Gastroesophageal sphincter (tissue), 4 donors: ENCODE results near the gene PCDHGA7. TPM values are rescaled to one million over a fixed set of nuclear protein-coding genes. Genes with fewer than 3 reads are reported as not detected.
"Not testable (repeated sequence)": the region's sequence is repeated elsewhere in the genome, so short reads cannot be mapped to it uniquely, and the experiment has no call there.

Source experiments
- ATAC-seq: fragments of 150-250 bp; one replicate; pipeline ENCODE4 v1.9.1; 2016; ENCODE audit warnings: mild to moderate bottlenecking, moderate library complexity
- H3K27ac ChIP-seq, 4 donors: fragments of 200-600 bp; sonication (generic) in 3 of 4; 1 replicate in 3 of 4; 2 replicates in 1 of 4; pipeline ENCODE4 v1.5.1; 2016 to 2019
- H3K27me3 ChIP-seq: fragments of 200-600 bp; sonication (generic); one replicate; pipeline ENCODE4 v1.5.1; 2019
- H3K36me3 ChIP-seq, 2 donors: fragments of 200-600 bp; sonication (generic); one replicate each; pipeline ENCODE4 v1.5.1; 2019; ENCODE audit warnings: control low read depth in 1 of 2
- H3K4me1 ChIP-seq, 3 donors: fragments of 200-600 bp; sonication (generic); 1 replicate in 2 of 3; 2 replicates in 1 of 3; pipeline ENCODE4 v1.5.1; 2016 to 2019; ENCODE audit warnings: control low read depth in 2 of 3
- H3K4me3 ChIP-seq, 2 donors: fragments of 200-600 bp; sonication (generic); one replicate each; pipeline ENCODE4 v1.5.1; 2019; ENCODE audit warnings: mild to moderate bottlenecking in 1 of 2, moderate library complexity in 1 of 2
- H3K9me3 ChIP-seq, 3 donors: fragments of 200-600 bp; sonication (generic); one replicate each; pipeline ENCODE4 v1.5.1; 2017 to 2019; ENCODE audit warnings: control low read depth in 2 of 3
- EP300 ChIP-seq: sonication (generic); formaldehyde crosslinking; IDR thresholded peaks from one replicate; pipeline ENCODE4 v1.6.1; 2017; ENCODE audit warnings: antibody characterized with exemption, mild to moderate bottlenecking
- POLR2A ChIP-seq, 2 donors: fragments of 450-650 bp; IDR thresholded peaks; one replicate each; pipeline ENCODE4 v1.6.1; 2017; ENCODE audit warnings: antibody characterized with exemption in 2 of 2, mild to moderate bottlenecking in 2 of 2, moderate library complexity in 1 of 2
- POLR2AphosphoS5 ChIP-seq: sonication (generic); formaldehyde crosslinking; IDR thresholded peaks from one replicate; pipeline ENCODE4 v1.6.1; 2017; ENCODE audit warnings: antibody characterized with exemption
- WGBS, 2 donors: methylation state at CpG; one replicate each; pipeline ENCODE4 v1.1.5; 2018; ENCODE audit warnings: low coverage in 1 of 2; 5-methylcytosine and 5-hydroxymethylcytosine counted together
- total RNA-seq, 4 donors: library from RNA; depleted of rRNA; stranded (reverse); fragments of >200 nt; gene quantifications; one replicate each; pipeline ENCODE4 v1.1.0, GENCODE V29; 2016
- TF ChIP-seq, protein P1 (sequence below), 4 experiments: fragments of 200-600 bp in 2 of 4; fragments of 450-650 bp in 2 of 4; sonication (generic) in 1 of 4; IDR thresholded peaks; one replicate each; pipeline ENCODE4 v1.5.1; 2017 to 2019; ENCODE audit warnings: antibody characterized with exemption in 4 of 4, mild to moderate bottlenecking in 2 of 4, moderate library complexity in 2 of 4

Gene PCDHGA7
- total RNA-seq, 4 donors from 2014 or later = 2.7 to 14.3 (median 7.6) TPM

- no peak for ATAC-seq
- no peak overlapping the region for H3K4me3 ChIP-seq
- H3K27ac ChIP-seq = no peak overlapping the region
- whole genome bisulfite sequencing, 2 donors = 38 to 40% methylated on average over 1 to 5 of the region's 53 CpGs
- peaks cover 0 to 32% of the 10 kb centered on the region in 2 donors for H3K36me3 ChIP-seq
- H3K27me3 ChIP-seq = no peaks in the 10 kb centered on the region
- TF ChIP-seq, protein P1, sequence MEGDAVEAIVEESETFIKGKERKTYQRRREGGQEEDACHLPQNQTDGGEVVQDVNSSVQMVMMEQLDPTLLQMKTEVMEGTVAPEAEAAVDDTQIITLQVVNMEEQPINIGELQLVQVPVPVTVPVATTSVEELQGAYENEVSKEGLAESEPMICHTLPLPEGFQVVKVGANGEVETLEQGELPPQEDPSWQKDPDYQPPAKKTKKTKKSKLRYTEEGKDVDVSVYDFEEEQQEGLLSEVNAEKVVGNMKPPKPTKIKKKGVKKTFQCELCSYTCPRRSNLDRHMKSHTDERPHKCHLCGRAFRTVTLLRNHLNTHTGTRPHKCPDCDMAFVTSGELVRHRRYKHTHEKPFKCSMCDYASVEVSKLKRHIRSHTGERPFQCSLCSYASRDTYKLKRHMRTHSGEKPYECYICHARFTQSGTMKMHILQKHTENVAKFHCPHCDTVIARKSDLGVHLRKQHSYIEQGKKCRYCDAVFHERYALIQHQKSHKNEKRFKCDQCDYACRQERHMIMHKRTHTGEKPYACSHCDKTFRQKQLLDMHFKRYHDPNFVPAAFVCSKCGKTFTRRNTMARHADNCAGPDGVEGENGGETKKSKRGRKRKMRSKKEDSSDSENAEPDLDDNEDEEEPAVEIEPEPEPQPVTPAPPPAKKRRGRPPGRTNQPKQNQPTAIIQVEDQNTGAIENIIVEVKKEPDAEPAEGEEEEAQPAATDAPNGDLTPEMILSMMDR (IDR thresholded peaks at IDR 0.05) = no peak
- H3K9me3 ChIP-seq = peaks cover 0 to 99% (median 25%) of the 10 kb centered on the region in 3 donors
- H3K4me1 ChIP-seq = peaks cover 0 to 14% (median 0%) of the 10 kb centered on the region in 3 donors
Observed at GRCh38 chr5:141427783-141428426, 45.4 kb downstream of the PCDHGA7 start.

GRCh38 chr5:141430332-141431113, 48.0 kb downstream of the PCDHGA7 start, which contains the start of gene PCDHGA12:
TSS of gene PCDHGA12 (plus strand) at chr5:141430507. CDS start at chr5:141430760, 253 bp downstream.
- Histone ChIP-seq H3K4me1 (peaks cover 0 to 14% (median 0%) of the 10 kb centered on the region in 3 donors), H3K36me3 (peaks cover 0 to 24% of the 10 kb centered on the region in 2 donors), H3K27ac (peak within 1 kb of the TSS in 2 of 4 donors; percentile 44 to 45), H3K27me3 (no peaks in the 10 kb centered on the region), H3K9me3 (peaks cover 0 to 100% (median 23%) of the 10 kb centered on the region in 3 donors), H3K4me3 (peak within 1 kb of the TSS; percentile 19 to 46)
- peak; percentile 62 for ATAC-seq
- 5% methylated on average over 4 to 15 of the region's 33 CpGs for WGBS, 2 donors
- TF ChIP-seq, protein P1 (IDR thresholded peaks at IDR 0.05) = peak in 3 of 4 experiments; percentile 17 to 44 (median 41)
- TF ChIP-seq POLR2A (IDR thresholded peaks at IDR 0.05) = no peak
- no peak for TF ChIP-seq EP300
- TF ChIP-seq POLR2AphosphoS5 = no peak

DNA sequence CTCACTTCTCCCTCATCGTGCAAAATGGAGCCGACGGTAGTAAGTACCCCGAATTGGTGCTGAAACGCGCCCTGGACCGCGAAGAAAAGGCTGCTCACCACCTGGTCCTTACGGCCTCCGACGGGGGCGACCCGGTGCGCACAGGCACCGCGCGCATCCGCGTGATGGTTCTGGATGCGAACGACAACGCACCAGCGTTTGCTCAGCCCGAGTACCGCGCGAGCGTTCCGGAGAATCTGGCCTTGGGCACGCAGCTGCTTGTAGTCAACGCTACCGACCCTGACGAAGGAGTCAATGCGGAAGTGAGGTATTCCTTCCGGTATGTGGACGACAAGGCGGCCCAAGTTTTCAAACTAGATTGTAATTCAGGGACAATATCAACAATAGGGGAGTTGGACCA, 48.7 kb downstream of the PCDHGA7 start:
- WGBS, 2 donors = 3% methylated on average over 5 of the region's 37 CpGs; no CpG with 5 or more reads in 1 of the 2 donors
- no peak for ATAC-seq
- peak overlapping the region in 1 of 2 donors; percentile 46 for H3K4me3 ChIP-seq
- H3K27me3 ChIP-seq = no peaks in the 10 kb centered on the region
- H3K36me3 ChIP-seq = peaks cover 0 to 19% of the 10 kb centered on the region in 2 donors
- peaks cover 0 to 100% (median 25%) of the 10 kb centered on the region in 3 donors for H3K9me3 ChIP-seq
- peaks cover 0 to 14% (median 0%) of the 10 kb centered on the region in 3 donors for H3K4me1 ChIP-seq
- TF ChIP-seq, protein P1 (IDR thresholded peaks at IDR 0.05) = no peak
- TF ChIP-seq EP300 (no peak), POLR2AphosphoS5 (no peak), POLR2A (IDR thresholded peaks at IDR 0.05) (no peak)
- H3K27ac ChIP-seq = peak overlapping the region in 2 of 4 donors; percentile 44 to 45

DNA sequence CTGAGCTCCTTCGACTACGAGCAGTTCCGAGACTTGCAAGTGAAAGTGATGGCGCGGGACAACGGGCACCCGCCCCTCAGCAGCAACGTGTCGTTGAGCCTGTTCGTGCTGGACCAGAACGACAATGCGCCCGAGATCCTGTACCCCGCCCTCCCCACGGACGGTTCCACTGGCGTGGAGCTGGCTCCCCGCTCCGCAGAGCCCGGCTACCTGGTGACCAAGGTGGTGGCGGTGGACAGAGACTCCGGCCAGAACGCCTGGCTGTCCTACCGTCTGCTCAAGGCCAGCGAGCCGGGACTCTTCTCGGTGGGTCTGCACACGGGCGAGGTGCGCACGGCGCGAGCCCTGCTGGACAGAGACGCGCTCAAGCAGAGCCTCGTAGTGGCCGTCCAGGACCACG, 49.8 kb downstream of the PCDHGA7 start:
- not testable (repeated sequence) for H3K36me3 ChIP-seq, H3K4me3 ChIP-seq, H3K27ac ChIP-seq, H3K27me3 ChIP-seq, ATAC-seq
- peaks cover 0 to 100% (median 17%) of the 10 kb centered on the region in 3 donors for H3K9me3 ChIP-seq
- H3K4me1 ChIP-seq = peaks cover 0 to 14% (median 0%) of the 10 kb centered on the region in 3 donors
- no CpG with 5 or more reads among the region's 38 CpGs for WGBS, 2 donors

GRCh38 chr5:141432726-141433125, 50.2 kb downstream of the PCDHGA7 start:
- H3K4me3 ChIP-seq, H3K27me3 ChIP-seq, ATAC-seq, H3K27ac ChIP-seq, H3K36me3 ChIP-seq: not testable (repeated sequence)
- Histone ChIP-seq H3K9me3 (peaks cover 0 to 100% (median 16%) of the 10 kb centered on the region in 3 donors), H3K4me1 (peaks cover 0 to 14% (median 0%) of the 10 kb centered on the region in 3 donors)
- WGBS, 2 donors = 13% methylated on average over 8 of the region's 29 CpGs; no CpG with 5 or more reads in 1 of the 2 donors
